GM10248 (cell line): Measurements from ENCODE around the gene CAV1.

Source experiments
- CTCF ChIA-PET: fragments of 300-600 bp; sonication (Branson Sonifier 250); formaldehyde crosslinking; extraction: SDS; loops from one replicate; lab custom pipeline; 2021; ENCODE audit warnings: antibody characterized with exemption; lab: Yijun Ruan, JAX
- POLR2A ChIA-PET: fragments of 350-650 bp; sonication (Branson Sonifier 250); formaldehyde crosslinking; extraction: SDS; loops from one replicate; lab custom pipeline; 2020; ENCODE audit warnings: antibody characterized with exemption; lab: Yijun Ruan, JAX
- DNase-seq: peaks from one replicate; pipeline ENCODE4 v3.0.0; 2012; ENCODE audit errors: extremely low spot score
- CTCF ChIP-seq: IDR thresholded peaks from 2 replicates; pipeline ENCODE4 v1.5.1; 2012; ENCODE audit warnings: mild to moderate bottlenecking, low read depth; ENCODE audit errors: extremely low read depth, missing control alignments, control extremely low read depth

CAV1 gene

GRCh38 chr7:116557066-116557585 is 32.3 kb downstream of the CAV1 start:
- CTCF ChIA-PET, result no interaction called here
- POLR2A ChIA-PET, result no interaction called here
- DNase-seq, result no peak
- TF ChIP-seq CTCF, result no peak

GRCh38 chr7:116557901-116558300 is 33.1 kb downstream of the CAV1 start:
- POLR2A ChIA-PET, result no interaction called here
- CTCF ChIA-PET, result interaction anchor here (1.6 kb wide), 1 partner anchor 250 kb away, joined by 3 read pairs; no protein-coding TSS in a partner anchor
- TF ChIP-seq CTCF, result no peak
- DNase-seq, result no peak

- no peak for TF ChIP-seq CTCF
- DNase-seq, result no peak
- CTCF ChIA-PET, result interaction anchor here (1.0 to 1.5 kb wide), 4 partner anchors 12 to 227 kb away, joined by 3 to 5 read pairs (median 3); no protein-coding TSS in a partner anchor
- POLR2A ChIA-PET, result no interaction called here
Observed at GRCh38 chr7:116560021-116560970, 35.5 kb downstream of the CAV1 start.

GRCh38 chr7:116561697-116562483 is 37.1 kb downstream of the CAV1 start:
- ChIA-PET POLR2A (no interaction called here), CTCF (interaction anchor here (0.8 to 3.3 kb wide), 3 partner anchors 12 to 35 kb away, joined by 3 to 12 read pairs (median 3); no protein-coding TSS in a partner anchor)
- no peak for DNase-seq
- no peak for TF ChIP-seq CTCF

- ChIA-PET POLR2A (no interaction called here), CTCF (interaction anchor here (1.1 to 3.3 kb wide), 2 partner anchors 16 to 36 kb away, joined by 3 to 12 read pairs; no protein-coding TSS in a partner anchor)
- no peak for DNase-seq
- no peak for TF ChIP-seq CTCF
Observed at GRCh38 chr7:116562529-116563121, 37.8 kb downstream of the CAV1 start.

- DNase-seq, result no peak
- ChIA-PET POLR2A (no interaction called here), CTCF (no interaction called here)
- TF ChIP-seq CTCF, result no peak
Observed at GRCh38 chr7:116565981-116566380, 41.1 kb downstream of the CAV1 start.
